GM12873 (cell line): ENCODE measurements around the gene FOCAD.

ENCODE experiments used
- TF ChIP-seq, protein P1 (sequence below): IDR thresholded peaks from 2 replicates; pipeline ENCODE4 v1.5.1; 2012; ENCODE audit warnings: low read depth, mild to moderate bottlenecking, moderate library complexity, low read length, control low read depth; ENCODE audit not compliant: insufficient read depth; ENCODE audit errors: missing control alignments

The FOCAD gene

GRCh38 chr9:20725675-20726074 lies 41.6 kb downstream of the FOCAD start:
- TF ChIP-seq, protein P1, sequence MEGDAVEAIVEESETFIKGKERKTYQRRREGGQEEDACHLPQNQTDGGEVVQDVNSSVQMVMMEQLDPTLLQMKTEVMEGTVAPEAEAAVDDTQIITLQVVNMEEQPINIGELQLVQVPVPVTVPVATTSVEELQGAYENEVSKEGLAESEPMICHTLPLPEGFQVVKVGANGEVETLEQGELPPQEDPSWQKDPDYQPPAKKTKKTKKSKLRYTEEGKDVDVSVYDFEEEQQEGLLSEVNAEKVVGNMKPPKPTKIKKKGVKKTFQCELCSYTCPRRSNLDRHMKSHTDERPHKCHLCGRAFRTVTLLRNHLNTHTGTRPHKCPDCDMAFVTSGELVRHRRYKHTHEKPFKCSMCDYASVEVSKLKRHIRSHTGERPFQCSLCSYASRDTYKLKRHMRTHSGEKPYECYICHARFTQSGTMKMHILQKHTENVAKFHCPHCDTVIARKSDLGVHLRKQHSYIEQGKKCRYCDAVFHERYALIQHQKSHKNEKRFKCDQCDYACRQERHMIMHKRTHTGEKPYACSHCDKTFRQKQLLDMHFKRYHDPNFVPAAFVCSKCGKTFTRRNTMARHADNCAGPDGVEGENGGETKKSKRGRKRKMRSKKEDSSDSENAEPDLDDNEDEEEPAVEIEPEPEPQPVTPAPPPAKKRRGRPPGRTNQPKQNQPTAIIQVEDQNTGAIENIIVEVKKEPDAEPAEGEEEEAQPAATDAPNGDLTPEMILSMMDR, result no peak

DNA sequence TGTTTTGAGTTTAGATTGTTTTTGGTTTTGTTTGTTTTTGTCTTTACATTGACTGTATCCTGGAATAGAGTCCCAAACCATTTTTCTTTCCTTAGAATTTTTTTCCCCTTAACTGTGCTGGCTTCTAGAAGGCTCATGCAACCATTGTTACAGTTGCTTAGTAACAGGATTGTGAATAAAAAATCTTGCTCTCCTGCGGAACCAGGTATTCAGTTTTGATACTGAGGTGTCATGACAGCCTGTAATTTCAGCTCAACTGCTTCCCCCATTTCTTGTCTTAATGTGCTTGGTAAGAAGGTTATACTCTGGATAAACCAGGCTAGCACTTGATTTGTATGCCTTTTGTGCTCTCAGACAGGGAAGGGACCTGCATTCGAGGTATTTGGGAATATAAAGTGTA lies 42.1 kb downstream of the FOCAD start:
- TF ChIP-seq, protein P1, result no peak

DNA sequence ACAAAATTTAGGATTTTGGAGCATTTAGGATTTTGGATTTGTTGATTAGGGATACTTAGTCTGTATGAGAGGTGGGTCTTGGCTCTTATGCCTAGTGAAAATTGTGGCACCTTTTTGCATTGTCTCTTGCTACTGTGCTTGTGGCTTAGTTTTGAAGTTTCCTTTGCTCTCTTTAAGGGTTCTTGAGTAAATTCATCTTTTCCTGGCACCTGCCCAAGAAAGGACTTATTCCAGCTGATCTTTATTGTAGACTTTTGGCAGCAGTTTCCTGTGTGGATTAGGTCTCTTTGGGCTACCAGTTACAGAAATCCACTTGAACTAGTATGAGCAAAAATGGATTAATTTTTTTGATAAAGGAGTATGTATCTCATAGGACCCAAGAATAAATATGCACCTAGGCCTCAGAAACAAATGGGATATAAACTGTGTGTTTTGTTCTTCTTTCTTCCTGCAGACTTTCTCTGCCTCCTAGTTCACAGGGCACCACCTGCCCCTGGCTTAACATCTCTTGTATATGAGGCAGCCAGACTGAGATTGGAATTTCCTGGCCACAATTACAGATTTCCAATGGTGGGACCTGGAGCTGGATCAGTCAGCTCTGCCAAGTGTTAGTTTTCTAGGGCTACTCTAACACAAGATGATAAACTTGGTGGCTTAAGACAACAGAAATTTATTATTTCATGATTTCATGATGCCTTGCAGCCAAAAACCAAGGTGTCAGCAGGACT lies 44.6 kb downstream of the FOCAD start:
- TF ChIP-seq, protein P1, result no peak

GRCh38 chr9:20729523-20729922 lies 45.5 kb downstream of the FOCAD start:
- TF ChIP-seq, protein P1, result no peak

- TF ChIP-seq, protein P1, result no peak
Measured at GRCh38 chr9:20732118-20732517, 48.1 kb downstream of the FOCAD start.

DNA sequence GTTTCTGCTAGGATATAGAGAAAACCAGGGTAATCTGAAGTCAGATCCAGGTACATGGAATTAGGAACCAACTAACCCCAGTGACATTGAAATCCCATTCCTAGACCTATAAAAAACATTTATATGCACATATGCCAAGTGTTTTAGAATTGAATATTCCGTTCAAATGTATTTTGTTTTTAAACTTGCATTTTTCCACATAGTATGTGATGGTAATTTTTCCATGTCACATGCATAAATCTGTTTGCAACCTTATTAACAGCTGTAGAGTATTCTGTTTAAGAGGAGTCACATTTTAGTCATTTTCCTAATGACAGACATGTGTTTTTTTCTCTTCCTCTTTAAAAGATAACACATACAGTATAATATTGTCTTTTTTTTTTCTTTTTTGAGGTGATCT lies 50.2 kb downstream of the FOCAD start:
- TF ChIP-seq, protein P1, result no peak

GRCh38 chr9:20740304-20740703 lies 56.2 kb downstream of the FOCAD start:
- TF ChIP-seq, protein P1, result no peak
